SK-N-SH treated with all-trans-retinoic acid at 6 μM for 48 hours (cell line): ENCODE measurements around the gene C17orf78.

Source experiments
- ARNTL ChIP-seq: fragments of 450-650 bp; formaldehyde crosslinking; IDR thresholded peaks from 2 replicates; pipeline ENCODE4 v1.5.0; 2020; ENCODE audit warnings: low read depth, mild to moderate bottlenecking, moderate library complexity, borderline replicate concordance
- ESRRG ChIP-seq: fragments of 250-450 bp; sonication (Bioruptor Pico); IDR thresholded peaks from 2 replicates; pipeline ENCODE4 v1.6.1; 2021; ENCODE audit warnings: mild to moderate bottlenecking
- OSR1 ChIP-seq: fragments of 250-450 bp; sonication (Bioruptor Pico); IDR thresholded peaks from 2 replicates; pipeline ENCODE4 v1.8.0; 2022; ENCODE audit warnings: moderate library complexity, mild to moderate bottlenecking, inconsistent platforms
- RARB ChIP-seq: fragments of 250-450 bp; sonication (Bioruptor Pico); IDR thresholded peaks from 2 replicates; pipeline ENCODE4 v1.8.0; 2021; ENCODE audit warnings: mild to moderate bottlenecking, moderate library complexity
- SNAI2 ChIP-seq: fragments of 250-450 bp; sonication (Bioruptor Pico); IDR thresholded peaks from 2 replicates; pipeline ENCODE4 v1.5.0; 2020; ENCODE audit warnings: mild to moderate bottlenecking, moderate library complexity
- ZC3H10 ChIP-seq: fragments of 250-450 bp; sonication (Bioruptor Pico); IDR thresholded peaks from 2 replicates; pipeline ENCODE4 v1.5.1; 2021; ENCODE audit warnings: mild to moderate bottlenecking, moderate library complexity
- ZFP3 ChIP-seq: fragments of 250-450 bp; sonication (Bioruptor Pico); IDR thresholded peaks from 2 replicates; pipeline ENCODE4 v1.5.0; 2020; ENCODE audit warnings: mild to moderate bottlenecking, moderate library complexity
- ZFP30 ChIP-seq: fragments of 450-650 bp; formaldehyde crosslinking; IDR thresholded peaks from 2 replicates; pipeline ENCODE4 v1.5.0; 2022; ENCODE audit warnings: mild to moderate bottlenecking, moderate library complexity
- ZNF565 ChIP-seq: fragments of 450-650 bp; formaldehyde crosslinking; conservative IDR thresholded peaks from 2 replicates; pipeline ENCODE4 v1.5.0; 2020; ENCODE audit warnings: low read depth, mild to moderate bottlenecking, moderate library complexity
- TF ChIP-seq, protein P1 (sequence below): fragments of 250-450 bp; sonication (Bioruptor Pico); IDR thresholded peaks from 2 replicates; pipeline ENCODE4 v1.5.1; 2020; ENCODE audit warnings: low read depth, mild to moderate bottlenecking, moderate library complexity
- TF ChIP-seq, protein P2 (sequence below): fragments of 250-450 bp; sonication (Bioruptor Pico); IDR thresholded peaks from 2 replicates; pipeline ENCODE4 v1.8.0; 2020; ENCODE audit warnings: mild to moderate bottlenecking, moderate library complexity, borderline replicate concordance
- TF ChIP-seq, protein P3 (sequence below): fragments of 250-450 bp; sonication (Bioruptor Pico); IDR thresholded peaks from 2 replicates; pipeline ENCODE4 v1.5.0; 2020; ENCODE audit warnings: mild to moderate bottlenecking, moderate library complexity

DNA sequence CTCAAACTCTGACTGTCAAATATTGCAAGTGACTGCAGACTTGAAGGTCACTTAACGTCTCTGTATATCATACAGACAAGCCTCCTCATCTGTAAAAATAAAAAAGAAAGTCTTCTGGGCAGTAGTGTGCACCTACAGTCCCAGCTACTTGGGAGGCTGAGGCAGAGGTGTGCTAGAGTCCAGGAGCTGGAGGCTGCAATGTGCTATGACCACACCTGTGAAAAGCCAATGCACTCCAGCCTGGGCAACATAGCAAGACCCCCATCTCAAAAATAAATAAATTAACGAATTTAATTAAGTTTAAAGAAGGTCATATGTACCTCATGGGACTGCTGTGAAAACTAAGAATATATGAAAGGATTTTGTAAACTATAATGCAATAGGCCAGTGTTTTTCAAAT, 35.0 kb upstream of the C17orf78 start:
- TF ChIP-seq SNAI2 (CRISPR knock-in tag) (no peak), RARB (CRISPR knock-in tag) (no peak), ZFP3 (CRISPR knock-in tag) (no peak), ZC3H10 (CRISPR knock-in tag) (no peak), ZFP30 (CRISPR knock-in tag) (no peak), ZNF565 (CRISPR knock-in tag) (no peak), ESRRG (CRISPR knock-in tag) (no peak), ARNTL (CRISPR knock-in tag) (no peak), OSR1 (CRISPR knock-in tag) (no peak)
- TF ChIP-seq, protein P1, sequence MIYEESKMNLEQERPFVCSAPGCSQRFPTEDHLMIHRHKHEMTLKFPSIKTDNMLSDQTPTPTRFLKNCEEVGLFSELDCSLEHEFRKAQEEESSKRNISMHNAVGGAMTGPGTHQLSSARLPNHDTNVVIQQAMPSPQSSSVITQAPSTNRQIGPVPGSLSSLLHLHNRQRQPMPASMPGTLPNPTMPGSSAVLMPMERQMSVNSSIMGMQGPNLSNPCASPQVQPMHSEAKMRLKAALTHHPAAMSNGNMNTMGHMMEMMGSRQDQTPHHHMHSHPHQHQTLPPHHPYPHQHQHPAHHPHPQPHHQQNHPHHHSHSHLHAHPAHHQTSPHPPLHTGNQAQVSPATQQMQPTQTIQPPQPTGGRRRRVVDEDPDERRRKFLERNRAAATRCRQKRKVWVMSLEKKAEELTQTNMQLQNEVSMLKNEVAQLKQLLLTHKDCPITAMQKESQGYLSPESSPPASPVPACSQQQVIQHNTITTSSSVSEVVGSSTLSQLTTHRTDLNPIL (CRISPR knock-in tag) = no peak
- TF ChIP-seq, protein P2, sequence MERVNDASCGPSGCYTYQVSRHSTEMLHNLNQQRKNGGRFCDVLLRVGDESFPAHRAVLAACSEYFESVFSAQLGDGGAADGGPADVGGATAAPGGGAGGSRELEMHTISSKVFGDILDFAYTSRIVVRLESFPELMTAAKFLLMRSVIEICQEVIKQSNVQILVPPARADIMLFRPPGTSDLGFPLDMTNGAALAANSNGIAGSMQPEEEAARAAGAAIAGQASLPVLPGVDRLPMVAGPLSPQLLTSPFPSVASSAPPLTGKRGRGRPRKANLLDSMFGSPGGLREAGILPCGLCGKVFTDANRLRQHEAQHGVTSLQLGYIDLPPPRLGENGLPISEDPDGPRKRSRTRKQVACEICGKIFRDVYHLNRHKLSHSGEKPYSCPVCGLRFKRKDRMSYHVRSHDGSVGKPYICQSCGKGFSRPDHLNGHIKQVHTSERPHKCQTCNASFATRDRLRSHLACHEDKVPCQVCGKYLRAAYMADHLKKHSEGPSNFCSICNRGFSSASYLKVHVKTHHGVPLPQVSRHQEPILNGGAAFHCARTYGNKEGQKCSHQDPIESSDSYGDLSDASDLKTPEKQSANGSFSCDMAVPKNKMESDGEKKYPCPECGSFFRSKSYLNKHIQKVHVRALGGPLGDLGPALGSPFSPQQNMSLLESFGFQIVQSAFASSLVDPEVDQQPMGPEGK (CRISPR knock-in tag) = no peak
- TF ChIP-seq, protein P3, sequence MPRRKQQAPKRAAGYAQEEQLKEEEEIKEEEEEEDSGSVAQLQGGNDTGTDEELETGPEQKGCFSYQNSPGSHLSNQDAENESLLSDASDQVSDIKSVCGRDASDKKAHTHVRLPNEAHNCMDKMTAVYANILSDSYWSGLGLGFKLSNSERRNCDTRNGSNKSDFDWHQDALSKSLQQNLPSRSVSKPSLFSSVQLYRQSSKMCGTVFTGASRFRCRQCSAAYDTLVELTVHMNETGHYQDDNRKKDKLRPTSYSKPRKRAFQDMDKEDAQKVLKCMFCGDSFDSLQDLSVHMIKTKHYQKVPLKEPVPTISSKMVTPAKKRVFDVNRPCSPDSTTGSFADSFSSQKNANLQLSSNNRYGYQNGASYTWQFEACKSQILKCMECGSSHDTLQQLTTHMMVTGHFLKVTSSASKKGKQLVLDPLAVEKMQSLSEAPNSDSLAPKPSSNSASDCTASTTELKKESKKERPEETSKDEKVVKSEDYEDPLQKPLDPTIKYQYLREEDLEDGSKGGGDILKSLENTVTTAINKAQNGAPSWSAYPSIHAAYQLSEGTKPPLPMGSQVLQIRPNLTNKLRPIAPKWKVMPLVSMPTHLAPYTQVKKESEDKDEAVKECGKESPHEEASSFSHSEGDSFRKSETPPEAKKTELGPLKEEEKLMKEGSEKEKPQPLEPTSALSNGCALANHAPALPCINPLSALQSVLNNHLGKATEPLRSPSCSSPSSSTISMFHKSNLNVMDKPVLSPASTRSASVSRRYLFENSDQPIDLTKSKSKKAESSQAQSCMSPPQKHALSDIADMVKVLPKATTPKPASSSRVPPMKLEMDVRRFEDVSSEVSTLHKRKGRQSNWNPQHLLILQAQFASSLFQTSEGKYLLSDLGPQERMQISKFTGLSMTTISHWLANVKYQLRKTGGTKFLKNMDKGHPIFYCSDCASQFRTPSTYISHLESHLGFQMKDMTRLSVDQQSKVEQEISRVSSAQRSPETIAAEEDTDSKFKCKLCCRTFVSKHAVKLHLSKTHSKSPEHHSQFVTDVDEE (CRISPR knock-in tag) = no peak
